OCI-LY1 (cell line): Measurements from ENCODE around the gene EXOC6B.

Experiments
- H2AFZ ChIP-seq: fragments of 200-600 bp; sonication (generic), shearing (Covaris generic); 2 replicates; pipeline ENCODE4 v1.6.0; 2014; ENCODE audit warnings: antibody characterized with exemption, mild to moderate bottlenecking, low read length
- H3F3A ChIP-seq: fragments of 200-600 bp; sonication (generic), shearing (Covaris generic); 2 replicates; pipeline ENCODE4 v1.6.0; 2014; ENCODE audit warnings: mild to moderate bottlenecking, antibody characterized with exemption, low read length, moderate library complexity; ENCODE audit not compliant: insufficient read depth
- H3K27ac ChIP-seq: fragments of 200-600 bp; sonication (generic); 2 replicates; pipeline ENCODE4 v1.5.1; 2014; ENCODE audit warnings: low read length, mixed run types, mild to moderate bottlenecking, low read depth; ENCODE audit not compliant: poor library complexity, severe bottlenecking
- H3K27me3 ChIP-seq: fragments of 200-600 bp; sonication (generic); 2 replicates; pipeline ENCODE4 v1.6.0; 2014; ENCODE audit warnings: antibody characterized with exemption, mild to moderate bottlenecking, low read length, moderate library complexity; ENCODE audit not compliant: insufficient read depth
- H3K36me3 ChIP-seq: fragments of 200-600 bp; sonication (generic); 2 replicates; pipeline ENCODE4 v1.6.1; 2014; ENCODE audit warnings: mild to moderate bottlenecking, antibody characterized with exemption, low read length, moderate library complexity, mixed read lengths; ENCODE audit not compliant: insufficient read depth
- H3K4me1 ChIP-seq: fragments of 200-600 bp; sonication (generic); 2 replicates; pipeline ENCODE4 v1.5.1; 2014; ENCODE audit warnings: mild to moderate bottlenecking, low read length, moderate library complexity; ENCODE audit not compliant: insufficient read depth, severe bottlenecking
- H3K4me2 ChIP-seq: fragments of 200-600 bp; sonication (generic), shearing (Covaris generic); 2 replicates; pipeline ENCODE4 v1.6.1; 2014; ENCODE audit warnings: low read length
- H3K4me3 ChIP-seq: fragments of 200-600 bp; sonication (generic); 2 replicates; pipeline ENCODE4 v1.5.1; 2014; ENCODE audit warnings: low read length, low read depth, mild to moderate bottlenecking, mixed read lengths; ENCODE audit not compliant: poor library complexity, severe bottlenecking
- H3K79me2 ChIP-seq: fragments of 200-600 bp; shearing (Covaris generic); 2 replicates; pipeline ENCODE4 v1.6.1; 2016; ENCODE audit warnings: mixed run types, low read length, mixed read lengths; ENCODE audit not compliant: insufficient read depth
- H3K9ac ChIP-seq: fragments of 200-600 bp; sonication (generic), shearing (Covaris generic); 2 replicates; pipeline ENCODE4 v1.6.1; 2014; ENCODE audit warnings: mild to moderate bottlenecking, low read length, mixed read lengths
- H3K9me2 ChIP-seq: fragments of 200-600 bp; sonication (generic), shearing (Covaris generic); 2 replicates; pipeline ENCODE4 v1.6.1; 2014; ENCODE audit warnings: low read depth, mild to moderate bottlenecking, low read length, mixed read lengths
- H3K9me3 ChIP-seq: fragments of 200-600 bp; shearing (Covaris generic); 2 replicates; pipeline ENCODE4 v1.6.1; 2014; ENCODE audit warnings: low read length, mixed read lengths
- H4K20me1 ChIP-seq: fragments of 200-600 bp; sonication (generic), shearing (Covaris generic); 2 replicates; pipeline ENCODE4 v1.6.0; 2016; ENCODE audit warnings: mild to moderate bottlenecking, low read length; ENCODE audit not compliant: insufficient read depth
- EZH2 ChIP-seq: fragments of 200-600 bp; sonication (generic), shearing (Covaris generic); IDR thresholded peaks from 2 replicates; pipeline ENCODE4 v1.8.0; 2017; ENCODE audit warnings: borderline replicate concordance, mixed run types, mild to moderate bottlenecking, antibody characterized with exemption, low read length, moderate library complexity, mixed read lengths
- TF ChIP-seq, protein P1 (sequence below): fragments of 200-600 bp; sonication (generic), shearing (Covaris generic); IDR thresholded peaks from 2 replicates; pipeline ENCODE4 v1.5.1; 2017; ENCODE audit warnings: mild to moderate bottlenecking, antibody characterized with exemption, low read length, moderate library complexity, mixed read lengths

EXOC6B gene

DNA sequence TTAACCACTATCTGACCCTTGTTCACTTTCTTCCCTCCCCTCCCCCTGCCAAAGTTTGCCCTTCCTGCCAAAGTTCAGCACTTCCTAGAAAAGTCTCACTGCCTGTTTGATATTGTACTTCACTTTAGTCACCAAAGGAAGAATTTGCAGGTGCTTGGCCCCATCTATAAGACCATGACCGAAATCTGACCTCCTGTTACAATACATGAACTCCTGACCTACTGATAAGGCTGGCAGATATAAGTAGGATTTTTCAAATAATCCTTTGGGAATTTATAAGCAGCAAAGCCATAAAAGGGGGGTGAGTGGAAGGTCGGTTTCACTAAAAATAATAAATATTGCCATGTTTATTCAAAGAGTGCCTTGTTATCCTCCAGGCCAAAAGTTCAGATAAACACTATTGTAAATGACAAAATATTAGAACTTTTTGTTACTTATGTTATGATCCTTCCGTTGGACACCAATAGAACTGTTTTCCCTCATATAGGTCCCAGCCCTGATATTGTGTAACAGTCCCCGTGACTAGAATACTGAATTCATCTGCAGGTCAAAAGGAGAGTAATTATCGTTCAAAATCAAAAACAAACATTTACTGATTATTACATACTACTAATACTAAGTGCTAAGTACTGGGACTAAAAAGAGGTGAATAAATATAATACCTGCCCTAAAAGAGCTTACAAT is 277.6 kb downstream of the EXOC6B start:
- H3K27me3 ChIP-seq, result no peaks in the 10 kb centered on the region
- H3F3A ChIP-seq, result no peaks in the 10 kb centered on the region
- no peaks in the 10 kb centered on the region for H4K20me1 ChIP-seq
- no peak overlapping the region for H3K4me3 ChIP-seq
- H3K4me2 ChIP-seq, result no peak overlapping the region
- no peak overlapping the region for H2AFZ ChIP-seq
- H3K9ac ChIP-seq, result no peak overlapping the region
- no peak overlapping the region for H3K27ac ChIP-seq
- no peaks in the 10 kb centered on the region for H3K9me3 ChIP-seq
- H3K4me1 ChIP-seq, result no peaks in the 10 kb centered on the region
- H3K9me2 ChIP-seq, result no peaks in the 10 kb centered on the region
- no peaks in the 10 kb centered on the region for H3K36me3 ChIP-seq
- H3K79me2 ChIP-seq, result no peaks in the 10 kb centered on the region
- no peak for TF ChIP-seq EZH2
- TF ChIP-seq, protein P1, sequence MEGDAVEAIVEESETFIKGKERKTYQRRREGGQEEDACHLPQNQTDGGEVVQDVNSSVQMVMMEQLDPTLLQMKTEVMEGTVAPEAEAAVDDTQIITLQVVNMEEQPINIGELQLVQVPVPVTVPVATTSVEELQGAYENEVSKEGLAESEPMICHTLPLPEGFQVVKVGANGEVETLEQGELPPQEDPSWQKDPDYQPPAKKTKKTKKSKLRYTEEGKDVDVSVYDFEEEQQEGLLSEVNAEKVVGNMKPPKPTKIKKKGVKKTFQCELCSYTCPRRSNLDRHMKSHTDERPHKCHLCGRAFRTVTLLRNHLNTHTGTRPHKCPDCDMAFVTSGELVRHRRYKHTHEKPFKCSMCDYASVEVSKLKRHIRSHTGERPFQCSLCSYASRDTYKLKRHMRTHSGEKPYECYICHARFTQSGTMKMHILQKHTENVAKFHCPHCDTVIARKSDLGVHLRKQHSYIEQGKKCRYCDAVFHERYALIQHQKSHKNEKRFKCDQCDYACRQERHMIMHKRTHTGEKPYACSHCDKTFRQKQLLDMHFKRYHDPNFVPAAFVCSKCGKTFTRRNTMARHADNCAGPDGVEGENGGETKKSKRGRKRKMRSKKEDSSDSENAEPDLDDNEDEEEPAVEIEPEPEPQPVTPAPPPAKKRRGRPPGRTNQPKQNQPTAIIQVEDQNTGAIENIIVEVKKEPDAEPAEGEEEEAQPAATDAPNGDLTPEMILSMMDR, result no peak

DNA sequence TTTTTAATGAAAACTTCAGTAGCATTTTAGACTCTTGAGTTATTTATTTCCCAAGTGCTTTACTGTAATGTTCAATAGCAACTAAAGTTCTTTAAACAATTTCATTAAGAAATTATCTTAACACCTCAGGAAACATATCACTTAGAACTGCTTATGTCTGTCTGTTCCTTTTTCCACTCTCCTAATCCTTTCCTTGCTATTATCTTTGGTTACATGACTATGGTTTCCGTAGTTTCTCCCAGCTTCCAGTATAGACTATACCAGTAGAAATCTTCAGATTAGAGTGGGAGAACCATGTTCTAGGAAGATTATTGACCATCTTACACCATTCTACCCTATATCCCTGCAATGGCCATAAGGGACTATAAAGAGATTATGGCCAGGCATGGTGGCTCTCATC is 280.0 kb downstream of the EXOC6B start:
- no peaks in the 10 kb centered on the region for H3K4me1 ChIP-seq
- H4K20me1 ChIP-seq, result no peaks in the 10 kb centered on the region
- H3K27ac ChIP-seq, result no peak overlapping the region
- TF ChIP-seq, protein P1, result no peak
- no peak for TF ChIP-seq EZH2
- no peaks in the 10 kb centered on the region for H3K27me3 ChIP-seq
- no peak overlapping the region for H3K9ac ChIP-seq
- no peak overlapping the region for H2AFZ ChIP-seq
- H3K4me3 ChIP-seq, result no peak overlapping the region
- no peaks in the 10 kb centered on the region for H3K9me2 ChIP-seq
- no peaks in the 10 kb centered on the region for H3F3A ChIP-seq
- no peaks in the 10 kb centered on the region for H3K79me2 ChIP-seq
- H3K4me2 ChIP-seq, result no peak overlapping the region
- H3K36me3 ChIP-seq, result no peaks in the 10 kb centered on the region
- H3K9me3 ChIP-seq, result no peaks in the 10 kb centered on the region

DNA sequence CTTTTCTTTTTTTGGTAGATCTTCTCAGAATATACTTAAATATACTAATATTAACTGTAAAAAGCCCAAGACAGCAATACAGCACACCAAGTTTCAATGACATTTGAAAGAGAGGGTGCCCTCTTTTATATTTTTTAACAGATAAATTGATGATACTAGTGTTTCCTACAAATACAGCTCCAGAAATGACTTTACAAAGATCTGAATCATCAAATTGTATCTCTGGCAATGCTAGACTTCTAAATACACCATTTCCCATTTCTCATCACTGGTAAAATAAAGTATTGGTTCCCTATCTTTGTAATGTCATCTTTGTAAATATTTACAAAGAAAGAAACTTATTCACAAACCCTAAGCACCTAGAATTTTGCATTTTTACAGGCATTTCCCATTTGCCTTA is 281.3 kb downstream of the EXOC6B start:
- no peaks in the 10 kb centered on the region for H3K79me2 ChIP-seq
- H3F3A ChIP-seq, result no peaks in the 10 kb centered on the region
- no peaks in the 10 kb centered on the region for H3K27me3 ChIP-seq
- H4K20me1 ChIP-seq, result no peaks in the 10 kb centered on the region
- no peak overlapping the region for H3K4me2 ChIP-seq
- H3K9ac ChIP-seq, result no peak overlapping the region
- H2AFZ ChIP-seq, result no peak overlapping the region
- H3K9me2 ChIP-seq, result no peaks in the 10 kb centered on the region
- no peaks in the 10 kb centered on the region for H3K36me3 ChIP-seq
- H3K4me3 ChIP-seq, result no peak overlapping the region
- TF ChIP-seq EZH2, result no peak
- TF ChIP-seq, protein P1, result no peak
- no peak overlapping the region for H3K27ac ChIP-seq
- no peaks in the 10 kb centered on the region for H3K4me1 ChIP-seq
- no peaks in the 10 kb centered on the region for H3K9me3 ChIP-seq
